DND-41 (cell line): ENCODE data around the gene LRG1.

Experiments
- CTCF ChIP-seq: IDR thresholded peaks from 2 replicates; pipeline ENCODE4 v1.5.1; 2012; ENCODE audit warnings: borderline replicate concordance, low read length, moderate library complexity, mild to moderate bottlenecking; ENCODE audit not compliant: poor library complexity, severe bottlenecking; ENCODE audit errors: extremely low read depth
- EZH2 ChIP-seq: IDR thresholded peaks from 3 replicates; pipeline ENCODE4 v1.6.1; 2012; ENCODE audit warnings: borderline replicate concordance, low read depth, mild to moderate bottlenecking, moderate library complexity, low read length, inconsistent platforms; ENCODE audit not compliant: severe bottlenecking

GRCh38 chr19:4531562-4532165, 8.2 kb downstream of the LRG1 start:
- TF ChIP-seq CTCF: no peak
- no peak for TF ChIP-seq EZH2
